ENCODE measurements around the gene ZNF550.
A peak's percentile ranks its signal among the peaks of the same experiment; 100 is the strongest.

- TF ChIP-seq CTCF (IDR thresholded peaks at IDR 0.05) = no peak
- TF ChIP-seq POLR2A (IDR thresholded peaks at IDR 0.05) = peak in 1 of 2 donors; percentile 27
These were observed at the start of gene ZNF550 for GRCh38 chr19:57559404-57560025.
